ENCODE data around the gene TEAD1.

TEAD1 gene

DNA sequence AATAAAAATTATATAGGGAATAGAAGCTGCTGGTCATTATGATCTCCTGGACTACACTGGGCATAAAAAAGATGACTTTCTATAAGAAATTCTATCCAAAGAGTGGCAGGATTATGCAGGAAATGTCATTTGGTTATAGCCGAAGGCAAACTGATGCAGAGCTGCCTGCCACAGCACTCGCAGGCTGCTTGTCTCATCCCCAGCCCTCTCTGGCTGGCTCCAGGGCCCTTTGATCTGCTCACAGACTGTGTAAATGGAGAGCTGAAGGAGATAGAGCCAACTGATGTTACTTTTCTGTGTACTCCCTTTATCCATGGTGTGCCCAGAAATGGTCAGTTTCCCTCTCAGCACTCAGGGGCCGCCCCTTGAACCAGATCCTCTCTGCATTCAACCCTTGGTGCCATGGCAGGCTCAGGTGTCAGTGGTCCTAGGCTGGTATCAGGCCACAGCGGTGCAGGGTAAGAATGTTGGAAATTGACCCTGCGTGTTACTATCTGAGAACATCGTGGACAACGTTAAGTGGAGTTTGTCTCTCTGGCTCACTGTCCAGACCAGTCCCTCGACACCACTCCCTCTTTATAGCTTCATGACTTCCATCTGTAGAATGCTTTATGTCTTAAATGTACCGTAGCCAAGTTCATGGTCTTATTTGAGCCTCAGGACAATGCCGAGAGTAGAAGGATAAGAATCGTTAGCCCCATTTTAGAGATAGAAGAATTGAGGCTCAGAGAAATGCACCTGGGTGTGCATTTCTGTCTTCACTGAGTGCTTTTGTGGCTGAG is 27.8 kb downstream of the TEAD1 start:
- no peak for TF ChIP-seq REST (IDR thresholded peaks at IDR 0.05; ENCODE audit: insufficient read depth in 1 of 2, low read depth in 2 of 2, low read length in 2 of 2)
- no peak for TF ChIP-seq TAF1 (IDR thresholded peaks at IDR 0.05; ENCODE audit: borderline replicate concordance, insufficient read depth, low read length)
- no peak for TF ChIP-seq FOXP2 (optimal IDR thresholded peaks at IDR 0.05; ENCODE audit: borderline replicate concordance, extremely low read depth, extremely low read length, insufficient read depth)
- TF ChIP-seq SIN3A (IDR thresholded peaks at IDR 0.05; ENCODE audit: borderline replicate concordance, insufficient read depth, low read length), result no peak
- TF ChIP-seq POLR2AphosphoS5 (IDR thresholded peaks at IDR 0.05; ENCODE audit: low read depth, low read length), result no peak

DNA sequence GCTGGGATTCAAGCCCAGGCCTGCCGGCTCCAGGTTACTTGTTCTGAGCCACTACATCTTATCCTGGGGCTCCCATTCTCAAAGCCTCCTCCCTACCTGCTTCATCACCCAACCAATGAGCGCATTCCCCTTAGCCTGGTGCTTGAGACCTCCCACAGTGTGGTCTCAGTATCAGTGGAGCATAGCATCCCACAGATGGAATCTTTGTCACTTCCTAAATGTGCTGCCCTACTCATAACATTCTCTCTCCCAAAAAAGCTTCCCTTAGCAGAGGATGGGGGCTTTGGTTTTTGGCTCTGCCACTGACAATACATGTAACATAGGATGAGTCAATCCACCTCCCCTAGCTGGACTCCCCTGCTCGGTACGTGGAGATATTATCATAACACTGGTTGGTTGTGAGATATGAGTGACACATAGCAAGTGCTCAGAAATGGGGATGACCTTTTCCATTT is 28.8 kb downstream of the TEAD1 start:
- TF ChIP-seq TAF1 (IDR thresholded peaks at IDR 0.05; ENCODE audit: borderline replicate concordance, insufficient read depth, low read length), result no peak
- no peak for TF ChIP-seq SIN3A (IDR thresholded peaks at IDR 0.05; ENCODE audit: borderline replicate concordance, insufficient read depth, low read length)
- TF ChIP-seq POLR2AphosphoS5 (IDR thresholded peaks at IDR 0.05; ENCODE audit: low read depth, low read length), result no peak
- no peak for TF ChIP-seq REST (IDR thresholded peaks at IDR 0.05; ENCODE audit: insufficient read depth in 1 of 2, low read depth in 2 of 2, low read length in 2 of 2)
- no peak for TF ChIP-seq FOXP2 (optimal IDR thresholded peaks at IDR 0.05; ENCODE audit: borderline replicate concordance, extremely low read depth, extremely low read length, insufficient read depth)

DNA sequence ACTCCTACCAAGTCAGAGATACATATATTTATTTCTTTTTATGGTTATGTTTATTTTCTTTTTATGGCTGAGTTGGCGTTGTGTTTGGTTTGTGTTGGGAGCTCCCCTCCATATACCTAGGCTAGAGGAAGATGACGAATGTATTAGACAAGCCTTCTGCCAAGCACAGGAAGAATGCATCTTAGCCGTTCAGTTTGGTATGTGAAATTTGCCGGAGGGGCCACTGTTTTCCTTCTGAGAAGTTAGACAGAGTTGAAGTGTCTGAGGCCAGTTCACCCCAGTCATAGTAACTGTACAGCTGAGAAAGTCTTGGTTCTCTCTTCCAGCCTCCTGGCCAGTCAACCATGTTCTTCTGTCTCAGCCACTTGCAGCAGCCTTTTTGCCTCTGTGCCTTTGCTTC is 29.8 kb downstream of the TEAD1 start:
- TF ChIP-seq TAF1 (IDR thresholded peaks at IDR 0.05; ENCODE audit: borderline replicate concordance, insufficient read depth, low read length), result no peak
- TF ChIP-seq REST (IDR thresholded peaks at IDR 0.05; ENCODE audit: insufficient read depth in 1 of 2, low read depth in 2 of 2, low read length in 2 of 2), result no peak
- TF ChIP-seq POLR2AphosphoS5 (IDR thresholded peaks at IDR 0.05; ENCODE audit: low read depth, low read length), result no peak
- TF ChIP-seq FOXP2 (optimal IDR thresholded peaks at IDR 0.05; ENCODE audit: borderline replicate concordance, extremely low read depth, extremely low read length, insufficient read depth), result no peak
- TF ChIP-seq SIN3A (IDR thresholded peaks at IDR 0.05; ENCODE audit: borderline replicate concordance, insufficient read depth, low read length), result no peak

- no peak for TF ChIP-seq REST (IDR thresholded peaks at IDR 0.05; ENCODE audit: insufficient read depth in 1 of 2, low read depth in 2 of 2, low read length in 2 of 2)
- no peak for TF ChIP-seq SIN3A (IDR thresholded peaks at IDR 0.05; ENCODE audit: borderline replicate concordance, insufficient read depth, low read length)
- no peak for TF ChIP-seq POLR2AphosphoS5 (IDR thresholded peaks at IDR 0.05; ENCODE audit: low read depth, low read length)
- TF ChIP-seq TAF1 (IDR thresholded peaks at IDR 0.05; ENCODE audit: borderline replicate concordance, insufficient read depth, low read length), result no peak
- no peak for TF ChIP-seq FOXP2 (optimal IDR thresholded peaks at IDR 0.05; ENCODE audit: borderline replicate concordance, extremely low read depth, extremely low read length, insufficient read depth)
Measured at GRCh38 chr11:12705874-12706273, 31.7 kb downstream of the TEAD1 start.
